GM18907 (cell line): ENCODE measurements around the gene NDUFB2.
"Not testable (repeated sequence)": the region's sequence is repeated elsewhere in the genome, so short reads cannot be mapped to it uniquely, and the experiment has no call there.

Experiments used
- ATAC-seq: cut with Tn5 transposase; IDR thresholded peaks from one replicate; pipeline ENCODE4 v1.9.1; 2021; ENCODE audit warnings: mild to moderate bottlenecking, moderate library complexity; ENCODE audit not compliant: unreplicated experiment

Gene NDUFB2

DNA sequence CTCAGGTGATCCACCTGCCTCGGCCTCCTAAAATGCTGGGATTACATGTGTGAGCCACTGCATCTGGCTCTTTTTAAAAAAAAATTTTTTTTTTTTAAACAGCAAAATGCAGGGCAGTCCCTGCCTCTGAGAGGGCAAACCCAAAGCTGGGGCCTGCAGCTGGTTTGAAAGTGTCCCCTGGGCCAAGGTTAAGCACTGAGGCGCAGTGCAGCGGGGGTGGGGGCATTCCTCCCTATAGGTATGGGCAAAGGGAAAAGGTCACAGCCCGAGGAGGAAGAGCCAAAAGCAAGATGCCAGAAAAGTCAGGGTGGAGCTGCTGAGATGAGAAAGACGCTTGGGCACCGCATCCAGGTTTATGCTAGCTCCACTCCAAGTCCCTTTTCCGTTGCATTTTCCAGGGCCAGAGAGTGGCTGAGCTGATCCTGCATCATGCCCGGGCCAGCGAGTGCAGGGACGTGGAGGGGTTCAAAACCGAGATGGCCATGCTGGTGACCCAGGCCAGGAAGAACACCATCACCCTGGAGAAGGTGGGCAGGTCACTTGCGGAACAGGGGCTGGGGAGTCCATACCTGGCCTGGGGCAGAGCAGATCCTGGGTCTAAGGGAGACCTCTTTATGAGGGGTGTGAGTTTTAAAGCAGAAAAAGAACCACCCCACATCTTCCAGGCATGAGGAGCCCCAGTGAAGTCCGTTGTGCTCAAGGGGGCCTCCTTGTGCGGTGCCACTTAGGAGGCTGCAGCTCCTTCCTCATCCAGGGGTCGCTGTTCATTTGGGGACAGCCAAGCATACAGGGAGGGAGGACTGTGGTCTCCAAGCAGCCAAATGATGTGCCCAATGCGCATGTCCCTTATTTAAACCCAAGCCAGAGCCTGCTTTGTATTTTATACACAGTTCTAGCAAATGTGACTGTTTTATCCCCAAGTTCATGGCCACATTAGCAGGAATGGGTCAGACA, 7.0 kb upstream of the NDUFB2 start:
- no peak for ATAC-seq

DNA sequence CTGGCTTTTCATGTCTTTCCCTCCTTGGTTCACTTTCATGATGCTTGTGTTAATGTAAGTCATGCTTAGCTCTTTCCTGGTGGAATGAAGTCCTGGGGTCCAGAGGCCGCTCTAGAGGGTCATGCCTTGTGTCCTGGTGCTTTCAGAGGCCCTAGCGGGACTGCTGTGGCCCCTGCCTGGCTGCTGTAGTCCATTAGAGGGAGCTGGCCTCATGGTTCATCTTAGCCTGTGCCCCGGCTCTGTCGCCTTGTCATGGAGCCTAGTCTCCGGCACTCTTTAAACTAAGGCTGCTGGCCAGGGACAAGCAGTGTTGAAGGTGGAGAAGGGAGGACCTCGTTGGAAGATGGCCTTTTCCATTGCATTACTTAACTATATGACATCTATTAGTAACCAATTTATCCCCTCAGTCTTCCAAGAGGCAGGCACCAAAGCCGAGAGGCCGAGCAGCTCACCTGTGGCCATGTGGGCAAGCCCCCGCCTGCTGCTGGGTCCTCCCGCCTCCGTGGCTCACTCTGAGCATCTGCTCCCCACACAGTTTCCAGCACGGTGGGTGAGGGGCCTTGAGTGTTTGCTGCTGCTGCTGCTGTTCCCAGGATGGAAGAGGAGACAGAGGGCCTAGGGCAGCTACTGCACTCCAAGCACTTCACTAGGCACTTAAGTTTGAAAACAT, 5.0 kb upstream of the NDUFB2 start:
- no peak for ATAC-seq

DNA sequence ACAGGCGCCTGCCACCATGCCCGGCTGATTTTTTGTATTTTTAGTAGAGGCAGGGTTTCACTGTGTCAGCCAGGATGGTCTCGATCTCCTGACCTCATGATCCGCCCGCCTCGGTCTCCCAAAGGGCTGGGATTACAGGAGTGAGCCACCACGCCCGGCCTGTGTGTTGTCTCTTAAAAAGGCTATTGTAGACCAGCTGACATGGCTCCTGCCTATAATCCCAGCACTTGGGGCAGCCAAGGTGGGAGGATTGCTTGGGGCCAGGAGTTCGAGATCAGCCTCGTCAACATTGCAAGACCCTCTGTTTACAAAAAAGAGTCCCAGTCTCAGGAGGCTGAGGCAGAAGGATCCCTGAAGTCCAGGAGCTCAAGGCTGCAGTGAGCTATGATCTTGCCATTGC, 2.7 kb upstream of the NDUFB2 start:
- ATAC-seq, result not testable (repeated sequence)

DNA sequence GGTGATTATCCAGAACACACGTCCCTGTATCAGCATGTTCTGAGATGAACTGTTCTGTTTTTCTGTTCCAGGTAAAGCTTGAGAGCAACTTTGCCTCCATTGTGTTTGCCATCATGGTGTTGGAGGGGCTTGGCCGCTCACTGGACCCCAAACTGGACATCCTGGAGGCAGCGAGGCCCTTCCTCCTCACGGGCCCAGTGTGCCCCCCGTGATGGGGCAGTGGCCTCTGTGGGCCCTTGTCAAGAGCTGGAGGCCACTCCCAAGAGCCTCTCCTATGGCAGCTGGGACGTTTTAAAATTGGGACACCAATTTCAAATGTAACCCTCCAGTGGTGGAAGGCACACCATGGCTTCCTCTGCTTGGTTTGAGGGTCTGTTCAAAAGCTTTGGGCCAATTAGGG, 1.9 kb upstream of the NDUFB2 start:
- no peak for ATAC-seq

DNA sequence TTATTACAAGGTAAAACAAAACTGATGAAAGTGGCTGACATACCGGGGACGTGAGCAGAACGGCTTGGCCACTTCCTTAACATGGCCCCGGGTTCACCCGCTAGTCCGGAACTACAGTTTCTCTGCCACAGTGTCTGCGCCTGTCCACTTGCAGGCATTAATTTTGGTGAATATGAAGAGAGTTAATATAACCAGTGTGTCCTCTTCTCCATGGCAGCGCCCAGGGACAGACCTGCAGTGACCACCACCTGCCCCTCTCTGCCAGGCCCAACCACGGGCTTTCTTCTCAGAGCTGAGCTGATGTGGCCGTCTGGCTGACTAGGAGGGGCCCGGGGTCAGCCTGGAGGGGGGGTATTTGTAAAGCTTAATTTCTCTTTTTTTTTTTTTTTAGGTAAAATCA, 1.1 kb upstream of the NDUFB2 start:
- ATAC-seq, result no peak

DNA sequence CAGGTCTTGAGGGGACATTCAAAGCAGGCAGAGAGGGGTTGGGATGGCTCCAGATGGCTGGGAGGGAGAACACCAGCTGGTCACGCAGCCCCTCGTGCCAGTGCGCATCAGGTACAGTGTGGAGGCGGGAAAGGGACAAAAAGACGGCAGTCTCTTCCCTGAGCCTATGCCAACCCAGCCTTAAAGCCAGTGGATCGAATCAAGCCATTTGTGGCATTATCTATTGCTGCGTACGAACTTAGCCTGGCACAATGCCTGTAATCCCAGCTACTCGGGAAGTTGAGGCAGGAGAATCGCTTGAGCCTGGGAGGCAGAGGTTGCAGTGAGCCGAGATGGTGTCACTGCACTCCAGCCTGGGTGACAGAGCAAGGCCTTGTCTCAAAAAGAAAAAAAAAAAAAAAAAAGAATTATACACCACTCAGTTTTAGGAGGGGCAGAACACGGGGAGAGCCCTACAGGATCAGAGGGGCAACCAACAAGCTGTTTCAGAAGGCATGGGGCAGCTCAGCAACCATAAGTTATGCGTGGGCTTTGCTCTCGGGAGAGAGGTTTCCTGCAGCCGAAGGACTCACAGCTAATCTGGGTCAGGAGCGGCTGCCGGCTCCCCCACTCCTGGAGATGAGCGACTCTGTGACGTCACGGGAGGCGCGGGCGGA, 356 bp upstream of the NDUFB2 start:
- ATAC-seq, result no peak

DNA sequence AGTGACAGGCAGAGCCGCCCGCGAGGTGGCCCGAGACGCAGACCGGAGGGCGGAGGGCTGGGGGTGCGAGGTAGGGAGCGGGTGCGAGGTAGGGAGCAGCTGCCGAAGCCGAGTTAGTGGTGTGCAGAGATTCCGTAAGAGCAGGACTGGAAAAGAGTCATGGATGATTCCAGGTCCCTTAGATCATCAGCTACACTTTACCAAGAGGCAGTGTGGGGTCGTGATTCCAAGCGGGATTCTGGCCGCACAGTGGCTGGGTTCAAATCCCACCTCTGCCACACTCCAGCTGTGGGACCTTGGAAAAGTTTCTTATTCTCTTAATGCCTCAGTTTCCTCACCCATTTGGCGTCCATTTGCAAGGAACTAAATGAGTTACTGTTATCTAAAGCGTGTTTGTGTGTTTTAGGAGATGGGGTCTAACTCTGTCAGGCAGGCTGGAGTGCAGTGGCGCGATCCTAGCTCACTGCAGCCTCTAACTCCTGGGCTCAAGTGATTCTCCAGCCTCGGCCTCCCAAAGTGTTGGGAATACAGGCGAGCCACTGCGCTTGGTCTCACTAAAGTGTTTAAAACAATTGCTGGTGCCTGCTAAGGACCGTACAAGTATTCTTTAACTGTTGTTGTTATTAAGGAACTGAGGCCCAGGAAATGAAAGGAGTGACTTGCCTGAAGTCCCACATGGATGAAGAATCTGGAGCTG, 1.1 kb downstream of the NDUFB2 start:
- ATAC-seq, result no peak

DNA sequence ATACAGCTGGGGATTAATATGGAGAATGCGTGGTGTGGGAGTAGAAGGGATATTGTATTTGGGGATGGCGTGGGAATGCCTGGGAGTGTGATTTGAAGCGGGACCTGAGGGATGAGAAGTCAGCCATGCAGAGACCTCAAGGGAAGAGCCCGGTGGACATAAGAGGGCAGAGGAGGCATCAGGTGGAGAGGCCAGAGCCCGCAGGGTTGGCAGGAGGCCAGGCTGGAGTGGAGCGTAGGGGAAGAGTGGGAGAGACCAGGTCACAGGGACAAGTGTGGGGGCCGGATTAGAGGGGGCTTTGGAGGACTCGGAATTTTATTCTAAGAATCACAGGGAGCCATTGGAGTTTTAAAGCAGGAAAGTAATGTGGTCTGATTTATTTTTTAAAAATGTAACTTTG, 2.0 kb downstream of the NDUFB2 start:
- ATAC-seq, result no peak

DNA sequence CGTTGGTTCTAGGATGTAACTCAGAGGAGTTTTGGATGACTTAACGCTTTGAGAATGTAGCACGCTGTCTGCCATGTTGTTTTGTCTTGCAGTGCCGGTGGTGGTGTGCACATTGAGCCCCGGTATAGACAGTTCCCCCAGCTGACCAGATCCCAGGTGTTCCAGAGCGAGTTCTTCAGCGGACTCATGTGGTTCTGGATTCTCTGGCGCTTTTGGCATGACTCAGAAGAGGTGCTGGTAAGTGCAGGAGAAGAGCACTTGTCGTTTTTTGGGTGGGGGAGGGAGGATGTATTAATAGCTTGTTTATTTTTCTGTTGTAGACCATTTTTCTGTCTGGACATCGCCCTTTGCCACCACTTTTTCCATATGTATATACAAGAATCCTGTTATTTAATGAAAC, 6.3 kb downstream of the NDUFB2 start:
- ATAC-seq, result no peak

DNA sequence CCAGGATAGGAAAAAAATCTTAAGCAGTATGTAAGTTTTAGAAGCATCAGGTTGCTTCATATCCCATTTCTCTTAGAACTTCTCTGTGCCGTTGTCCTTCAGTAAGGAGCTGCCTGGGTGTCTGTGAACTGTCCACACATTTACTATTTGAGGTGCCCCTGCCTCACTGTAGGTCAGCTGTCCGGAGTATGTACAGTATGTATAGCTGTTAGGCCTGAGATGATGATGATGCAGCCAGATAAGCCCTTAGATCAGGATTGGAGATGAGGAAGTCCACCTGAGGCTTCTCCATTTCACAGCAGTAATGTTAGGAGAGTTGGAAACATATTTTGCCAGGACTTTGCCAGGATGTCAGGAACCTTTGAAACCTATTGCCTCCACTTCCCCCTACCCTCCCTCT, 7.7 kb downstream of the NDUFB2 start:
- no peak for ATAC-seq

DNA sequence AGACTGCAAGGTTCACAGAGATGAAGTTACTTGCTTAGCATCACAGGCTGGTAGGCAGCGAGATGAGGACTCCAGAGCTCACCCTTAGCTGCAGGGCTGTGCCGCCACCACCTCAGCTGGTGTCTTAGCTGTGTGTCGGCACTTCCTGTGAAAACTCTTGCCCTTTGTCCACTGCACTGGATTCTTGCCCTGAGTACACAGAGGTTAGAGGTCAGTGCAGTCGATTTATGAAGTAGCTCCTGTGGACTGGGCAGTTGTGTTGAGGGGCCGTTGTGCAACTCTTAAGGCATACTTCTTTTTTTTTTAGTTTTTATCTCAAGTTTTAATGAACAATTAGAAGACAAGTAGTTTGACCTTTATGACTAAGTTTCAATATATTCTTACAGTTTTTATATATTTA, 10.6 kb downstream of the NDUFB2 start:
- no peak for ATAC-seq

DNA sequence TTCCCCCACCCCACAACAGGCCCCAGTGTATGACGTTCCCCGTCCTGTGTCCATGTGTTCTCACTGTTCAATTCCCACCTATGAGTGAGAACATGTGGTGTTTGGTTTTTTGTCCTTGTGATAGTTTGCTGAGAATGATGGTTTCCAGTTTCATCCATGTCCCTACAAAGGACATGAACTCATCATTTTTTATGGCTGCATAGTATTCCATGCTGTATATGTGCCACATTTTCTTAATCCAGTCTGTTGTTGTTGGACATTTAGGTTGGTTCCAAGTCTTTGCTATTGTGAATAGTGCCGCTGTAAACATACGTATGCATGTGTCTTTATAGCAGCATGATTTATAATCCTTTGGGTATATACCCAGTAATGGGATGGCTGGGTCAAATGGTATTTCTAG, 12.3 kb downstream of the NDUFB2 start:
- not testable (repeated sequence) for ATAC-seq

DNA sequence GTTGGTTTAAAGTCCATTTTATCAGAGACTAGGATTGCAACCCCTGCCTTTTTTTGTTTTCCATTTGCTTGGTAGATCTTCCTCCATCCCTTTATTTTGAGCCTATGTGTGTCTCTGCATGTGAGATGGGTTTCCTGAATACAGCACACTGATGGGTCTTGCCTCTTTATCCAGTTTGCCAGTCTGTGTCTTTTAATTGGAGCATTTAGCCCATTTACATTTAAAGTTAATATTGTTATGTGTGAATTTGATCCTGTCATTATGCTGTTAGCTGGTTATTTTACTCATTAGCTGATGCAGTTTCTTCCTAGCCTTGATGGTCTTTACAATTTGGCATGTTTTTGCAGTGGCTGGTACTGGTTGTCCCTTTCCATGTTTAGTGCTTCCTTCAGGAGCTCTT, 15.9 kb downstream of the NDUFB2 start:
- ATAC-seq, result not testable (repeated sequence)

DNA sequence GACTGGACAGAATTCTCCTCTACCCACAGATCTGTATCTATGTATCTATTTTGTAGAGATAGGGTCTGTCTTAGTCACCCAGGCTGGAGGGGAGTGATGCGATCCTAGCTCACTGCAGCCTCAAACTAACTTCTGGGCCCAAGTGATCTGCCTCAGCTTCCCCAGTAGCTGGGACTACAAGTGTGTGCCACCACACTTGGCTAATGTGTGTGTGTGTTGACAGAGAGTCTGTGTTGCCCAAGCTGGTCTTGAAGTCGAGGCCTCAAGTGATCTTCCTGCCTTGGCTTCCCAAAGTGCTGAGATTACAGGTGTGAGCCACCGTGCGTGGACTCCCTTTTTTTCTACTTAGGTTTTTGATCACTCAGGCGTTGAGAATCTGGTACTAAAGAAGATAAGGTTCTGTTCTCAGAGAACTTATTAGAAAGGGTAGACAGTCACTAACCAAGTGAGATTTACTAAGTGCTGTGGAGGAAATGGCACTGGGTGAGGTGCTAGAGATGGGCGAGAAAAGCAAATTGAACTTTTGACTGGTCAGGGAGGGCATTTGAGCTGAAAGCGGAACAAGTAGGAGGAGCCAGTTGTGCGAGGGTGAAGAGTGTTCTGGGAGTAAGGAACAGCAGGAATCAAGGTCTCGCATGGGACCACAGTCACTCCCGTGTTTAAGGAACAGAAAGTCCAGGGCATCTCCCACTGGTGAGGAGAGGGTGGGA, 18.0 kb downstream of the NDUFB2 start:
- ATAC-seq, result no peak

DNA sequence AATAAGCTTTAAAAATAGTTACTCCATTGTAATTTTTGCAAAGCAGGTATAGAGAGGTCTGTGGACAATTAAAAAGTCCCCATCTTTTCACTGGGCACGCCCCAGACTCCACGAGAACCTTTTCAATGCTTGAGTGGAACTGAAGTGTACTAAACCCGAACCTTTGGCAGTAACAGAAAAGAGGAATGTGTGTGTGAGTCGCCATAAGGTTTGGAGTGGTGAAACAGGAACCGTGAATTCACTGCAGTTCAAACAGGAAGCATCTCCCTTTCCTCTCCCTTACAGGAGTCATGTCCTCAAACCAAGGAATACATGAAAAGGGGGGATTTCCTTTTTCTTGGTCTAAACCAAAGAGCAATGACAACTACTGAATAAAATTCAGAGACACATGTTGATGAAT, 23.2 kb downstream of the NDUFB2 start:
- no peak for ATAC-seq

DNA sequence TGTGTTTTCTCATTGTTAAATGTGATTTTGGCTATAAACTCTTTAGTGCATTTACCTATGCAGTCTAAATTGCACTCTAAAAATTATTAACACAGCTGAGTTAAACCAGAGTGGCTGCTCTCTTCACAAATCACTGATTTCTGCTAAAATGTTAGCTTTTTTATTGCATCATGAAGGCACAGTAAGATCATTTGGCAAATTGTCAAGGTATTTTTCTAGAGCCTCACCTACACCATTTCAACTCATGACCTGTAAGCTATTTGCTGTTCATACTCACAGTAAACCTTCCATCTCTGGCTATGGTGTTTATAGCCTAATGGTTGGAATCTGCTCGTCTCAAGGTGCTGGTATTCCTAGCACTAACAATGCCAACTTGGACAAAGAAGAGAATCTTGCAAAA, 25.7 kb downstream of the NDUFB2 start:
- no peak for ATAC-seq

DNA sequence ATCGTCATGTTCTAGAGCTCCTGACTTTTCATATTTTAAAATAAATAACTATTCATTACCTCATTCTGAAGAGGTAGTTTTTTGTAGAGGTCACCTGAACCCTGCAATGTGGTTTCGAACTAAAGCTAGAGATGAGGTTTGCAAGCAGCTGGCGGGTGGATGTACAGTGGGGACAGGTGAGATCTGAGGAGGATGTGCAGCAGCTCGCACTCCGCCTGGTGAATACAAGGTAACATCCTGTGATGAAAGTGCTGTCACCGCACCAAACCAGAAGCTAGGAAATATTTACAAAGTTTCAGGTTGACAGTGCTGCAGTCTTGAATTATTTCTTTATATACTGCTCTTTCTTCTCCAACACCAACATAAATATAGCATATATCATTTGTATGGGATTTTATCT, 26.5 kb downstream of the NDUFB2 start:
- no peak for ATAC-seq

DNA sequence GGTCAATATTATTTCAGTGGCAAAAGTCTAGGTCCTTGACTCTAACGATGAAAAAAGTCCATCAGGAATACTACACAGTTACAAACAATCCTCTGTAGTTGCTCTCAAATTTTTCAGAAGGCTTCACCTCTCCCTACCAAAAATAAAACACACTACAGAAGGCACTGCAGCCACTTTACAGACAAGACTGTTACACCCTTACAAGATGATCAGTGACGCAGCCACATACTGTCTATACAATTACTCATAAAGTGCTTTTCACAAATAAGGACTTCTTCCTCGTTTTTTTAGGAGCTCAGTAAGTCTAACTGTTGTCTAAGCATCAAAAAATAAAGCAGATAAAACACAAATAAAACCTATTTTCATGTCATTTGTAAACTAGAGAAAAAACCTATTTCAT, 27.1 kb downstream of the NDUFB2 start:
- ATAC-seq, result no peak

DNA sequence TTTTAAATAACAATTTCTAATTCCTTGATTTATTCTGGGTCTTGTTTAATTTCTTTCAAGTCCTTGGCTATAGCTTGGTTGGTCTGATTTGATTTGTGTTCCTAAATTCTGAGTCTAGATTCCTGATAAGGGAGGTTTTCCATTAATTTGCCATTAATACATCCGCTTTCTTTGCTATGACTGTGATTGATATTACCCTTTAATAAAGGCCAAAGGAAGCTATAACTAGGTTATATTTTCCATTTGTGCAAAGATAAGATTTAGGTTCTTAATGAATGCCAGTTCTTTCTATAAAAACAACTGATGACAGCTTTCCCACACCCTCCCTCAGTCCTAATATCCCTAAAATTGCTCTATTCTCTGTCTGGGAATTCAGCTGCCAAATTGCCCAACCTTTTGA, 28.2 kb downstream of the NDUFB2 start:
- ATAC-seq, result no peak

DNA sequence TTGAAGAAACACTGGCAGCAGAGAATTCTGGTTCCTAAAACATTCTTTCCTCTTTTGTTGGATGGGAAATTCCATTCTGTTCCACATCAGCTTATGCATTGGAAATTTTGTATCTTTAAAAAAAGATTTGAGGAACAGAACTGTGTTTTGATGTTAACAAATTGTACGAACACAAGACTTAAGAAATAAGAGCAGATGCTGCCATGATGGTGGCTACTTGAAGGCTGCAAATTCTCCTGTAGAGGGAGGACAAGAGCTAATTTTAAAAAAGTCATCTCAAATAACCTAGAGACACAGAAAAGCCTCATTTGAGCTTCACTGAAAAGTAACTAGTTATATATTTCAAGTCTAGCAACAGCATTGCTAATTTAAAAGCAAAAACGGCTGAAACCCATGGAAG, 29.8 kb downstream of the NDUFB2 start:
- ATAC-seq, result no peak

DNA sequence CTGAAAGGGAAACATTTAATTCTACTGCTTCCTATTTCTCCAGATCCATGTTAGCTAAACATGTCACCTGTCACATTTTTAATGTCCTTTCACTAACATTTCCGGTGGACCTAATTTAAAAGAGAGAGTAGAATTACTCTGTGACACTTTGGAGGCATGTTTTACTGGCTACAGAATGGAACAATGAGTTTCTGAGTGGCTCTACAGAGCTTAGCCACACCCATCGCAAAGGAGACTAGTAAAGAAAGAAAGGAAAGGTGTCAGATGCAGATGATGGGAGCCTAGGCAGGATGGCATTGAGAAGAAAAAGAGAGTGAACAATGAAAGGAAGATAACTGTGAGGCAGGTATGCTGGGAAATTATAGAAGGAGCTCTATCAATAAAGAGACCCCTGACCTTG, 35.9 kb downstream of the NDUFB2 start:
- no peak for ATAC-seq
